Lower leg skin (tissue), 3 donors: ENCODE results near the gene TNNI3K.

Source experiments
- CTCF ChIP-seq, 3 donors: fragments of 450-650 bp; IDR thresholded peaks; one replicate each; pipeline ENCODE4 v1.5.1; 2016; ENCODE audit warnings: antibody characterized with exemption in 3 of 3, mild to moderate bottlenecking in 3 of 3, moderate library complexity in 2 of 3
- POLR2A ChIP-seq, 2 donors: fragments of 450-650 bp; IDR thresholded peaks; one replicate each; pipeline ENCODE4 v1.6.1; 2016 to 2017; ENCODE audit warnings: antibody characterized with exemption in 2 of 2, mild to moderate bottlenecking in 1 of 2, moderate library complexity in 1 of 2

GRCh38 chr1:74590288-74590687, 355.1 kb downstream of the TNNI3K start:
- no peak for TF ChIP-seq CTCF (IDR thresholded peaks at IDR 0.05)
- no peak for TF ChIP-seq POLR2A (IDR thresholded peaks at IDR 0.05)
